Activated CD4-positive, alpha-beta T cell treated with anti-CD3 and anti-CD28 coated beads, Interleukin-2, Interleukin-4, amounts not matched to agents 100 ng/mL and 50 ng/mL, durations not matched to agents 16 hours and 8 hours (primary cell): ENCODE measurements around the gene OSTM1.
A peak's percentile ranks its signal among the peaks of the same experiment; 100 is the strongest.

Source experiments
- DNase-seq: peaks from one replicate; pipeline ENCODE4 v3.0.0-alpha.2; 2020; ENCODE audit warnings: low spot score

Gene OSTM1

DNA sequence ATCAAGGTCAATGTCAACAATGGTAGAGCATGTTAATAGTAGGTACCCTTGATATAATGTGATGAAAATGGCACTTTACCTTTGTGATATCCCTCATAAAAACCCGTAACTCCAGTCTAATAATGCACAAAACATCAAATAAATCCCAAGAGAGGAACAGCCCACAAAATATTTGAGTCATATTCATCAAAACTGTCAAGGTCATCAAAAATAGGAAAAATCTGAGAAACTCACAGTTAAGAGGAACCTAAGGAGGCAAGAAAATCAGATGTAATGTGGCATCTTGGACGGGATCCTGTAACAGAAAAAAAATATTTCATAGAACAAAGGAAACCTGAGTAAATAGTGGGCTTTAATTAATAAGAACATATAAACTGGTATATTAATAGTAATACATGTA is 25.5 kb upstream of the OSTM1 start:
- DNase-seq = no peak

DNA sequence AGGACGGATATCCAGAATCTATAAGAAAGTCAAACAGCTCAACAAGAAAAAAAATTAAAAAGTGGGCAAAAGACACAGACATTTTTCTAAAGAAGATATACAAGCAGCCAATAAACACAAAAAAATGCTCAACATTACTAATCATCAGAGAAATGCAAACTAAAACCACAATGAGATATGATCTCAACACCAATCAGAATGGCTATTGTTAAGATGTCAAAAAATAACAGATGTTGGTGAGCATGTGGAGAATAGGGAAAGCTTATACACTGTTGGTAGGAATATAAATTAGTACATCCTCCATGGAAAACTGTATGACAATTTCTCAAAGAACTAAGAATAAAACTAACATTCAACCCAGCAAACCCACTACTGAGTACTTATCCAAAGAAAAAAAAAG is 23.3 kb upstream of the OSTM1 start:
- no peak for DNase-seq

DNA sequence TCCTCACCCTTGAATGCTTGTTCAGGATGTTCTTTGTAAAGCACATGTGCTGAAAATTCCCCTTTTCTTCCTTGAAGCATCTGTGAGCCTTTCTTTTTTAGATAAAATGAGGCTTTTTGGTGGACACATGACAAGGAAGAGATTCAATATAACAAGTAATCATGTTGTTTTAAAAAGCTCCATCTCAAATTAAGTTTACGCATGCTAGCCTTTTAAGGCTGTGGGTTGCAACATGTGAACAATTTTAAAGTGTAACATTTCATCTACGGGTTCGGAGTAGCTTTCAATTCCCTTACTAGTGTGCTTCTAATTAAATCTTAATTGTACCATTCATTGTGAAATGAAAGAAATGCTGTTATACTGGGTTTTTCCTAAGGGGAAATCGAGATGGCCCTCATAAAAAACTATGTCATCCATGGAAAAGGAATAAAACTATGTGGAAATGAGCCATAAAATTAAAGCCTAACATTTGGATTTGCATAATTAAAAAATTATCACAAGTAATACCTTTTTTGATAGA is 19.3 kb upstream of the OSTM1 start:
- no peak for DNase-seq

DNA sequence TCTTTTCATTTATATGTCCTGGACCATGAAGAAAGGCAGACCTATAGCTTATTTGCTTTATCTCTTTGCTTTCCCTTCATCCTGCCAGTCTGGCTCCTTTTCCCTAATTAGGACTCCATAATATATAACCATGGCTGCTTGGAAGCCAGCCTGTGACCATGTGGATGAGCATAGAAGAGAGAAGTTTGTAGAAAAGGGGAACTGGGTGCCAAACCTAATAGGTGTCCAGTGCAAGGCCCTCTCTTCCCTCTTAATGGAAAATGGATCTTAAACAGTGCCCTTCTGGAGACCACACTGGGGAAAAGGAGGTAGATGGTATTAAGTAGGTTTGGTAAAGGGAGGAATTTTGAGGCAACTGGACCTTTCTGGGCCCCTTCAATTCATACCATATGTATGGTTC is 16.7 kb upstream of the OSTM1 start:
- DNase-seq = no peak

DNA sequence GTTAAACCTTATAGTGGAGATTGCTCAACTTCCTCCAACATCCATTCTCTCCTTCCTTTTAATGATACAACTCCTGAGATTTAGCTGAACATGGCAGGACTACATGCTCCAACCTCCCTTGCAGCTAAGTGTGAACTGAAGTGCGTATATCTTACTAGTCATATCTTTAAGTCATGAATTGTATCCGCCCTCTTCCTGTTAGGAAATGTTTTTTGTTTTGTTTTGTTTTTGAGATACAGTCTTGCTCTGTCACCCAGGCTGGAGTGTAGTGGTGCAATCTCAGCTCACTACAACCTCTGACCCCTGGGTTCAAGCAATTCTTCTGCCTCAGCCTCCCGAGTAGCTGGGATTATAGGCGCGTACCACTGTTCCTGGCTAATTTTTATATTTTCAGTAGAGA is 8.8 kb upstream of the OSTM1 start:
- no peak for DNase-seq

DNA sequence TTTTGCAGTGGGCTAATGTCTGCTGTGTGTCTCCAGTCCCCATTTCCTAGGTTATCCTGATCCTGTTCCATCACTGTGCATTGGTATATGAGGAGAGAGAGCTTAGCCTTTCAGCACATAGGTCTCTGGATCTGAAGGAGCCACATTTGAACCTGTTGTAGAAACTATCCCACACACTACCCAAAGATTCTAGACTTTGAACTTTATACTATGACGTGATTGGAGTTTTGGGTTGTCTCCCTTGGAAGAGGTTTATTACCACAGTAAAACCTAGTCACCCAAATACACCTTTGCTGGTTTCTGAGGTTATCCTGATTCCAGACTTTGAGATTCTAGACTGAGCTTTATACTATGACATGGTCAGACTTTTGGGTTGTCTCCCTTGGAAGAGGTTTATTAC is 8.0 kb upstream of the OSTM1 start:
- DNase-seq = no peak

DNA sequence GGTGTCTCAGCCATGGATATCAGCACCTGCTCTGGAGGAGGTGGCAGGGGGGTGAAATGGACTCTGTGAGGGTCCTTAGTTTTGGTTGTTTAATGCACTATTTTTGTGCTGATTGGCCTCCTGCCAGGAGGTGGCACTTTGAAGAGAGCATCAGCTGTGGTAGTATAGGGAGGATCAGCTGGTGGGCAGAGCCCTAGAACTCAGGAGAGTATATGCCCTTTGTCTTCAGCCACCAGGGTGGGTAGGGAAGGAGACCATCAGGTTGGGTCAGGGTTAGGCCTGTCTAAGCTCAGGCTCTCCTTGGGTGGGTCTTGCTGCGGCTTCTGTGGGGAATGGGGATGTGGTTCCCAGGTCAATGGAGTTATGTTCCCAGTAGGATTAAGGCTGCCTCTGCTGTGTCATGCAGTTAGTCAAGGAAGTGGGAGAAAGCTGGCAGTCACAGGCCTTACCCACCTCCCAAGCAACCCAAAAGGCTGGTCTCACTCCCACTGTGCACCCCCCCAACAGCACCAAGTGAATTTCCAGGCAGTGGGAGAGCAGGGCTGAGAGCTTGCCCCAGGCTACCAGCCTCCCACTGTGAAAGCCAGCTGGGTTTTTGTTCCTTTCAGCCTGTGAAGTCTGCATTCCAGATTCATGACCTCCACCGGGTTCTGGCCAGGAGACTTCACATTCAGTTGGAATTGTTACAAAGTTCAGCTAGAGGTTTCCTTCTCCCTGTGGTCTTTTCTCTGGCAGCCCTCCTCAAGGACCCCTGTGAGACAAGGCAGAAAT is 5.7 kb upstream of the OSTM1 start:
- no peak for DNase-seq

DNA sequence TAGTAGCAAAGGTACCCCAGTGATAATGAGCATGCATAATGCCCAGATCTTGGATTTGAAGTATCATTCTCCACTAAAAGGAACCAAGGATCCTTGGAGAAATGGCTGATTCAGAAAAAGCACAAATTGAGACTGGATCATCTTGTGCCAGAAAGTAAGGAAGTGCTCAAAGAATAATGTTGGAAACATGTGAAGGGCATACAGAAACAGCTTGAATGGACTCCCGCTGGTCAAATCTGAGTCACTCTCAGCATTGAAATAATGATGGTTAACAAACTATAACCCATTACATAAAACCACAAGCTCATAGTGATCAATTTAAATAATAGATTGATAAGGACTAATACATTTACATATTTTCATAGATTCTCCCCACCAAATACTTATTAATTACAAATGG is 3.6 kb upstream of the OSTM1 start:
- no peak for DNase-seq

DNA sequence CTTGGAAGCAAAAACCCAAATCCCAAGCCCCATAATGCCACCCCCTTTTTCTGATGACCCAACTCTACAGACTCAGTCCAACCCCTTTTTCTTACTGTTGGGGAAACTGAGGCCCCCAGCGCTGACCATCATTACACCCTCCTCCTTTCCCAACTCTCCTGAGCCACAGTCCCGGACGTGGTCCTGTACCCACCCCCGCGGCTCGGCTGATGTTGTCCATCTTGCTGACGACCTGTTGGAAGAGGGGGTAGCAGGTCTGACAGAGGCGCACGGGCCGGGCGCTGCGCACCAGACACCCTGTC is 533 bp downstream of the OSTM1 start:
- no peak for DNase-seq

DNA sequence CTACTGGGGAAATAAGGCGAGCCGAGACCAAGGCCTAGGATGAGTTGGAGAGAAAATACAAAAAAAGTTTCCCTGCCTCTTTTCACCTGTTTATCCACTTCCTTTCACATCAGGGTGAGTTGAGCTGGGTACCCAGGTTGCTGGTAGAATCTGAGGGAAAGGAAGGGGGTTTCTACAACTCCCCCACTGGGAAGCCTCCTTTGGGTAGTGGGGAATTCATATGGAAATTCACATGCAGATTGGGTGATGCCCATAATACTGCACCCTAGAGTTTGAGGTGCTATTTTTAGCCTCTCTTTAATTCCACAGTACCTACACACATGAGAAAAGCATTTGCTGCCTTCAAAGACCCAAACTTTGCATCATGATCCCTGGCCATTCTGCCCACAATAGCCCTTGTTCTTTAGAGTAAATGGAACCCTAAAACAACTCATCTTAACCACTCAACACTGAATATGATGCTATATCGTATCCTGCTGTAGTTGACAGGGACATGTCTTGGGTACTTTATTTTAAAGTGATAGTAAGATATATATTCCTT is 2.7 kb downstream of the OSTM1 start:
- no peak for DNase-seq

DNA sequence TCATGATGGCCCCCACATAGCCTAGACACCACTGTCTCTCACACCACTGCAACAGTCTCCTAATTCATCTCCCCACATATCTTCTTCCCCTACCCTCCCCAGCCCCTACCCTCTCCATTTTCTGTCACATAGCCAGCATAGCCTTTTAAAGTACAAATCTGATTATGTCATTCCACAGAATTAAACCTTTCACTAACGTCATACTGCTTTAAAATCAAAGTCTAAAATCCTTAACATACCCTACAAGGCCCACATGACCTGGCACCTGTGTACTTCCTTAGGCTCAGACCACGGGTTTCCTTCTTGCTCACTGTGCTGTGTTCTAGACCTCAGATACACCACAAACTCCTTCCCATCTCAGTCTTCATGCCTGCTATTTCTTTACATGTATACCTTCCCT is 5.9 kb downstream of the OSTM1 start:
- peak; percentile 60 for DNase-seq

DNA sequence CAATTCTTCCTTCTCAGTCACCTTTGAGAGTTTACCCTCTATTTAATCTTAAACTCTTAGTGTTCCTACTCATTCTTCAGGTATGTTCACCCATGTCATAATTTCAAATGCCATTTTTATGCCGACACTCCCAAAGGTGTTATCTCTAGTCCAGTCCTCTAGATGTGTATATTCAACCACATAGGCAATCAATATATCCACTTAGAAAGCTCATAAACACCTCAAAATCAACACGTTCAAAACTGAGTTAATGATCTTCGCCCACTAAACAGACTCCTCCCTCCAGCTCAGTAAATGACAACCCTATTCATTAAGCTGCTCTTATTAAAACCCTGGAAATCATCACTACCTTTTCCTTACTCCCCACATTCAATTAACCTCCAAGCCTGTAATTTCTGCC is 6.4 kb downstream of the OSTM1 start:
- no peak for DNase-seq

DNA sequence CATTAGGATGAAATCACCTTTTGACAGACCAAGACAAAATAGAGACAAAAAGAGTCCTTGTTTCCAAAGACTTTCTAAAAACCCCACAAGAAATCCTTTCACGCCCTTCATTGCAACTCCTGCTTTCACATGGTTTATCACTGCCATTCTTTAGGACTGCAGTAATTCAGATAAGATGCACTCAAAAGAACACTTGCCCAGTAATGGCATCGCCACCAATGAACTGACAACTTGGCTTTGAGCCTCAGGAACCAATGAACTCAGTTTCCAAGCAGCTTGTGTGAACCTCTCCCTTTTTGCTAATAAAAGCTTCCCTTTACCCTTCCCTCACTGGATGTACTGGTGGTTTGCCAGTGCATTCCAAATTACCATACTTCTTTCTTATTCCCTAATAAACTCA is 21.8 kb downstream of the OSTM1 start:
- no peak for DNase-seq

DNA sequence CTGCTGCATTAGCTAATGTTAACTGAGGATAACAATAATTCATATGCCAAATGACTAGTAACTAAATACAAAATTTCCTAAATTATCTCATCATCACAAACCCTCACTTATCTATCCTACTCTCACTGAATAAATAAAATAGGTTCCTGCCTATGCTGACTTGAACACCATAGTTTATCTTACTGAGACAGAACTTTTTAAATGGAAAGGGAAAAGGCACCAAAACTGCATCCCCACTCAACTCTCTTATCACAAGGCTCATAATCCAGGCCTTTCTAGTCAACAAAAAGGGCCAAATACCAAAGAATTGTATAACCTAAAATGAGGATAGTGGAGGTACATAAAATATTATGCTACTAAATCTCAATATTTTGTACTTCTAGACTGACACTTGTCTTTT is 23.1 kb downstream of the OSTM1 start:
- DNase-seq = no peak

DNA sequence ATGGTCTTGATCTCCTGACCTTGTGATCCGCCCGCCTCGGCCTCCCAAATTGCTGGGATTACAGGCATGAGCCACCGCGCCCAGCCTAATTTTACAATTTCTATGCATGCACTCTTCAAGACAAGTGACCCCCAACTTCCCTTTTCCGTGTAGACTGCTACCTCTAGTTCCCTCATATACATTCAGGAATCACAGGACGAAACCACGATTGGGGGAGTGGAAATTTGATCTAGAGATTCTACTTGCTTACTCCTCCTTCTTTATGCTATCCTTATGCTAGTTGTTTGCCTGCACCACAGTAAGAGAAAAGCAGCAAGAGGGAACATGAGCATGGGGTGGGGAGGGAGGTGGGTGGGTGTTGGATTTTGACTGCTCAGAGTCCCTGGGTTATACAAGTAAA is 34.9 kb downstream of the OSTM1 start:
- DNase-seq = no peak

DNA sequence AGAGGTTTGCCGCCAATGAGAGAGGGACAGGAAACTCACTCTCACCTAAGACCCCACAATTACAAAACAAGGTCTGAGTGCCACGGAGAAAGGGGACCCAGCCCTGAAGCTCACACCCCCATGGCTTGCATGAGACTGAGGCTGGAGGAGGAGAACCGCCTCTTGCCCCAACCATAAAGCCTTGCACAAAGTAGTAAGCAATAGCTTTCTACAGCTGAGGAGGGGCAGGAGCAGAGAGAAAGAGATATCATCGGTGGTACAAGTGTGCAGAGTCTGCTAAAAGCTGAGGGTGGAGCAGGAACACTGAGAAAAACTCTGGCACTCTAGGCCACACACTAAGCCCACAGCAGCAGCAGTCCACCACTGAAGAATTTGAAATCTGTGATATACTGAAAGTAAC is 37.7 kb downstream of the OSTM1 start:
- DNase-seq = no peak

DNA sequence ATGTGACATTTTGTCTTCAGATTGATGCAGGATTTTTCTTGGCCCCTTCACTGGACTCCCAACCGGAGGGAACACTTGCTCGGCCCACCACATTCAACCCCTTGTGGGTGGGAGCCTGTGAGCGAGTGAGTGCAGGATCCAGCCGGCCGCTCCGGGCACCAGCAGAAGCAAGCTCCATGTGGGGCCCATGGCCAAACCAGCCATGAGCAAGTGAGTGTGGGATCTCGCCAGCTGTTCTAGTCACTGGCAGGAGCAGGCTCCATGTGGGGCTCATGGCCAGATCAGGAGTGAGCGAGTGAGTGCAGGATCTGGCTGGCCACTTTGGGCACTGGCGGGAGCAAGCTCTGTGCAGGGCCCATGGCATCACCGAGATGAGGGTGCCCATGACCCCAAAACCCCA is 42.6 kb downstream of the OSTM1 start:
- DNase-seq = no peak

DNA sequence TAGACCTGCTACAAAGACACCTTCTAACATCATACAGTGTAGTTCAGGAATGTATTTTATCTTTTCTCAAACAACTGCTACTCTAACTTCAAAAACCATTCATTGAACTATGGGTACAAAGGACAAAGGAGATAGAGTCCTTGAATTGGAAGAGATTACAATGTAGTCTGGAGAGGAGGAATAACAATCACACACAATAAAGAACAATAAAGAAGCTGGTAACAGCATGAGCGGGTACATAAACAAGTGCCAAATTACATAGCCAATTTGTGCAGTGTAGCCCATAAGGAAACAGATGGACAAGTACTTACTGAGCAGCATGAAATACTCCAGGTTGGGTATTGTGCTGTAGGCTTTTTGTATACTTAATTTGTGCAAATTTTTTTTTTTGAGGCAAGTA is 44.3 kb downstream of the OSTM1 start:
- no peak for DNase-seq

DNA sequence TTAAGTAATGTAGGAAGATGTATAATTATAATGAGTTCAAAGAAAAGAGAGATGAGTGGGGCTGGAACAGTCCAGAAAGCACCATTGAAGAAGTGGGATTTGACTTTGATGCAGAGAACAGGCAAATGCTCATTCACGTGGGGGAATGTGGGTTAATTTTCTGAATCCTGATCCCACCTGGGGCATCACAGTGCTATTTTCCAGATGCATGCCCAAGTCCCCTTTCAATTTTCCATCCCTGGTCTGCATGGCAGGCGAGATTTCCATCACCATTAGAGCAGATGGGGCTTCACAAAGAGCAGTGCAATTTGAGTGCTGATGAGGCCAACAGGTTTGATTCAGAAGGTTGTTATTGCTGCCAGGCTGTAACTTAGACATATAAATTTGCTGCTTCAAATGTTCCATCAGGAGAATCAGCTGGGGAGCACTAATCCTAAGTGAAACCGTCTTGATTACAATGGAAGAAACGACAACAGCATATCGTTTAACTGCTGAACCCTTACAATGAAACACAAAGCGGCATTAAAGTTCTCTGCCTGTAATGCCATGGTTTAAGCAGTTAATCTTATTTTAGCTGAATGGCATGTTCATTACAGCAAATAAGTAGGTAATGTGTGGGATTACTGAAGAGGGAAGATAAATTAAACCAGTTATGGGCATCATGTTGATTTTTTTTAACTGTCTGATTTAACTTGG is 45.2 kb downstream of the OSTM1 start:
- DNase-seq = no peak

DNA sequence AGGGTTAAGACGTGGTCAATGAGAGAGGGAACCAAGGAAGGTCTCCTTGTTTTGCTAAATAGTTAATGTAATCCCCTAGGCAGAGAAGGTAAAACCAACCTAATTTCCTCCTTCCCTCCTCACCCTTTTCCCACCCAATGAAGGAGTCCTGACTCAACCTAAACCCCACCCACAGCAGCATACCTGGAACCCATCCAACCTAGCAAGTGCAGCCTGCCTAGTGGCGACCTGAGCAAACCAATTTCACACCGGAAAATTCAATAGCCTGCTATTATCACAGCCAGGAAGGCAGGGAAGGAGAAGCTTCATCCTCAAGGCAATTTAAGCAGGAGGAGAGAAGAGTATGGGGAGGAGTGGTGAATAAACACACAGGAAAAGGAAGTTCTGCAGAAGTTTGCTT is 46.9 kb downstream of the OSTM1 start:
- no peak for DNase-seq

DNA sequence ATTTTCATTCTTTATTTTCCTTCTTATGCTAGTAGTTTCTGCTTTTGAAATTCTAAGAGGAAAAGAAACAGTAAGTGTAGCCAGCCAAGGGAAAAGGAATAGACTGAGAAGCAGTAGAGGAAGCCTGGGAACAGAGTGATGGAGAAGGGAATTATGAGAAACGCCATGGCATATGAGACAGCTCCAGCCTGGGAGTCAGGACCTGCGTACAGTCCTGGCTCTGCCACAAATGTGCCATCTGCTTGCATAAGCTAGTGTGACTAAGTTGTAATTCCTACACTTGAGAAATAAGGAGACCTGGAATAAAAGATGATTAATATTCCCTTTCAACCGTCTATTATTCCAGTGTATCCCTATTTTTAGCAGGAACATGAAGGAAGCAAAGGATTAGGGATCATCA is 47.5 kb downstream of the OSTM1 start:
- no peak for DNase-seq

DNA sequence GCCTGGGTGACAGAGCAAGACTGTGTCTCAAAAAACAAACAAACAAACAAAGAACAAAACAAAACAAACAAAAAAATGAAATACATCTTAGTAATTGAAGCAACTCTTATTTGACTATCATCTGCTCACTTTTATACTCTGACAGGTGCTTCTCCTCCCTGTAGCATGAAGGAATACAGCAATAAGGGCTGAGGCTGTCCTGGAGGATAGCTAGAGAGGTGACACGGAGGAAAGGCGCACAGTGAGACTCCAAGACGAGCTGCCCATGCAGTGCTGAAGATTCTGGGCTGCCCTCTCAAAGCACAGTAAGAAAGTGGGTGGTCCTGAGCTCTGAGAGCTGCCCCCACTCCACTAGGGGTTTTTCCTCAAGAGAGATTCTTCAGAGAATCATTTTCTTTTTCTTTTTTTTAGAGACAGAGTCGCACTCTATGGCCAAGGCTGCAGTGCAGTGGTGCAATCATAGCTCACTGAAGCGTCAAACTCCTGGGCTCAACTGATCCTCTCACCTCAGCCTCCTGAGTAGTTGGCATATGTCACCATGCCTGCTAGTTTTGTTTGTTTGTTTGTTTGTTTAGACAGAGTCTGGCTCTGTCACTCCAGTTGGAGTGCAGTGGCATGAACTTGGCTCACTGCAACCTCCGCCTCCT is 50.0 kb downstream of the OSTM1 start:
- DNase-seq = no peak

DNA sequence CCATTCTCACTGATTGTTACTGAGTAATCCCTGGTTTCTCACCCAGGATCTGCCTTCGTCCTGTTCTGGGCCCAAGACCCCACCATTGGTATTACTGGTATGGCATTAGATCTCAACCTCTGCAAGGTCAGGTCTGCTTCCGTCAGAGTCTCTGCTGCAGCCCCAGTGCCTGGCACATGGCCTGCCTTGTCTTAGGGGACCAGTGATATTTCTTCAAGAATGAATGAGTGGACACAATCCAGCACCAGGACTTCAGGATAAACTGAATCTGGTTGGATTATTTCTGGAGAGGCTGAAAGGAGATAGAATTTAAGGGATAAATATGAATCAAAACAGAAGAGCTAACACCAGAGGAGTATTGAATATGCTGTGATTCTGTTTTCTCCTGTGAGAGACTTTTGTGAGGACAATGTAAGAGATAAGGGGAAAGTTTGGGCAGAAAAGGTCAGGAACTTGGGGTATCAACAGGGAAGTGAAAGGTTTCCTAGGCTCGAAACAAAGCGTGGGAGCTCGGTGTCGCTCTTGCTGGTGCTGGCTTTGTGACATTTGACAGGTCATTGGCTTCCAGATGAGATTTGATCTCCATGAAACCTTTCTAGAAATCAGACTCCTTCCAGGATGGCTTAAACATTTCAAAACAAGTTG is 53.9 kb downstream of the OSTM1 start:
- no peak for DNase-seq
